K562 (cell line): Measurements from ENCODE around the gene MEFV. TPM values are rescaled to one million over a fixed set of nuclear protein-coding genes. Genes with fewer than 3 reads are reported as not detected.

Source experiments
- ARHGAP35 ChIP-seq: fragments of 450-650 bp; IDR thresholded peaks from 2 replicates; pipeline ENCODE4 v1.6.1; 2018; ENCODE audit not compliant: partially characterized antibody
- CUX1 ChIP-seq: fragments of 200-800 bp; sonication (Bioruptor generic); IDR thresholded peaks from 2 replicates; pipeline ENCODE4 v1.6.1; 2016; ENCODE audit warnings: missing genetic modification characterization, missing compliant biosample characterization
- FOXK2 ChIP-seq, 2 experiments: fragments of 450-650 bp; IDR thresholded peaks in 1 of 2; conservative IDR thresholded peaks in 1 of 2; 2 replicates each; pipeline ENCODE4 v1.6.1; 2016; ENCODE audit warnings: low read depth in 2 of 2, mild to moderate bottlenecking in 1 of 2
- NFATC3 ChIP-seq: fragments of 450-650 bp; IDR thresholded peaks from 2 replicates; pipeline ENCODE4 v1.6.1; 2017; ENCODE audit warnings: mild to moderate bottlenecking
- PPARD ChIP-seq: fragments of 250-450 bp; sonication (Bioruptor Pico); IDR thresholded peaks from 2 replicates; pipeline ENCODE4 v1.8.0; 2022; ENCODE audit warnings: inconsistent platforms, mild to moderate bottlenecking, moderate library complexity
- SIRT6 ChIP-seq: IDR thresholded peaks from one replicate; pipeline ENCODE4 v1.6.1; 2012; ENCODE audit warnings: low read depth, mild to moderate bottlenecking, control low read depth, inconsistent platforms, low read length, moderate library complexity
- SMAD2 ChIP-seq: fragments of 150-350 bp; IDR thresholded peaks from 2 replicates; pipeline ENCODE4 v1.6.1; 2014; ENCODE audit warnings: low read depth, mild to moderate bottlenecking, low read length
- SMARCB1 ChIP-seq: IDR thresholded peaks from 2 replicates; pipeline ENCODE4 v1.6.1; 2011; ENCODE audit warnings: improper control_type of control experiment, low read depth; ENCODE audit not compliant: insufficient read length
- SRSF7 ChIP-seq: fragments of 200-400 bp; formaldehyde crosslinking; optimal IDR thresholded peaks from 2 replicates; pipeline ENCODE3; 2017; ENCODE audit warnings: mild to moderate bottlenecking, low read depth, low read length
- ZBTB26 ChIP-seq: fragments of 450-650 bp; formaldehyde crosslinking; IDR thresholded peaks from 2 replicates; pipeline ENCODE4 v1.4.0; 2022; ENCODE audit warnings: missing genetic modification characterization
- ZNF121 ChIP-seq: sonication (generic); formaldehyde crosslinking; conservative IDR thresholded peaks from 2 replicates; pipeline ENCODE4 v1.8.0; 2022; ENCODE audit warnings: missing genetic modification reagents
- ZNF280B ChIP-seq: fragments of 250-450 bp; sonication (Bioruptor Pico); IDR thresholded peaks from 2 replicates; pipeline ENCODE4 v1.5.1; 2021; ENCODE audit warnings: mild to moderate bottlenecking
- ZNF778 ChIP-seq: fragments of 450-650 bp; formaldehyde crosslinking; IDR thresholded peaks from 2 replicates; pipeline ENCODE4 v1.4.0; 2020; ENCODE audit warnings: mild to moderate bottlenecking, moderate library complexity
- polyA plus RNA-seq, 8 experiments: library from polyadenylated mRNA; depleted of rRNA in 4 of 8; stranded (reverse) in 5 of 8; unstranded in 3 of 8; fragments of >200 nt; fragmentation: Nextera tagmentation in 2 of 8; fragmentation: Illumina TruSeq in 1 of 8; extraction: Ambion mirVana in 2 of 8; extraction: Trizol in 1 of 8; gene quantifications; 2 replicates each; pipeline versions ENCODE4 v1.2.1 to v1.2.3, GENCODE V29; 2011 to 2014; ENCODE audit warnings: inconsistent platforms in 1 of 8, missing spikeins in 1 of 8
- total RNA-seq, 7 experiments: library from RNA; depleted of rRNA in 6 of 7; stranded (reverse); fragments of >200 nt in 6 of 7; fragmentation: Illumina TruSeq in 2 of 7; extraction: Trizol in 2 of 7; gene quantifications; 2 replicates each; pipeline versions ENCODE4 v1.2.1 to v1.2.3, GENCODE V29; 2011 to 2021; ENCODE audit warnings: low replicate concordance in 1 of 7
- TF ChIP-seq, protein P1 (sequence below): fragments of 250-450 bp; sonication (Bioruptor Pico); IDR thresholded peaks from 2 replicates; pipeline ENCODE4 v1.5.0; 2020; ENCODE audit warnings: mild to moderate bottlenecking
- TF ChIP-seq, protein P2 (sequence below): fragments of 450-650 bp; IDR thresholded peaks from 2 replicates; pipeline ENCODE4 v1.6.1; 2017; ENCODE audit warnings: antibody characterized with exemption

The MEFV gene
- total and polyA plus RNA-seq, 9 of the 15 experiments (the other 6 are each of a cell fraction or from before 2014, with no cell fraction given): 0.14 TPM; not detected in 8

DNA sequence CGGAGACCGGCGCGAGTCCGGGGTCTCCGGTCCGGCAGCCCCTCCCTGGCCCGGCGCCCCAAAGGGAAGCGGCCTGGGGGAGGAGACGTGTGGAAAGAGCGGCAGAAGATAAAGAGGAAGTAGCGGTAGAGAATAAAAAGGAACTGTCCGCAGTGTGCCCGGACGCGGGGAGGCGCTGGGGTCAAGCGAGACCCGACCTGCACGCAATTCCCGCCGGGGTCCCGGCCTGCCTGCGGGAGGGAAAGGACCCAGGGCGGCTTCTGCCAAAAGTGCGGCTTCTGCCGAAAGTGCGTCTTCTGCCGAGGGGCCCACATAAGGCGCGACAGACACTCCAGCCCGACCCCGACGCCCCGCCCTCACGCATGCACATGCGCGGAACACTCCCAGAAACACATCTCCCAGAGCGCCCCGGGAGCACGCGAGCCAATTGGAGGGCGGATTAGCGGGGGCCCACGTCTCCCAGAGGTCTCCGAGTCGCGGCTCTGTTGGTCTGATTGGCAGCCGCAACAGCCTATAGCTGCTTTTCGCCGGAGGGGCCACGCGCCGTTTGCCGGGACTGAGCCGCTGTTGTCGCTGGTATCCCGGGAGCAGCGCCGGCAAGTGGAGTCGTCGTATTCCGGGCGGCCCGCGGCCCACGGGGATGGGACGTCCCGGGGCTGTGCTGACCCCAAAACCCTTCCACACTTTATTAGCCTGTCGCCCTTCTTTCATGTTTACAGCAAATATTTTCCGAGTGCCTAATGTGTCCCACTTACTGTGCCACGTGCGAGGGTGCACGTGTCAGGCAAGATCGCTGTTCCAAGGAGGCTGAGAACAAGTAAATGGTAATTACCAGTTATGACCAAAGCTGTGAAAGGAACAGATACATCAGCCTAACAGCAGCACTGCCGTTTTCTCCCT, 8.0 kb upstream of the MEFV start (continued):
- TF ChIP-seq CUX1: no peak
- no peak for TF ChIP-seq ZBTB26 (CRISPR knock-in tag)
- TF ChIP-seq SRSF7: no peak
- 0 out of 2 replicates have a peak, but pooled peaks have one; percentile 25 for TF ChIP-seq ZNF121 (CRISPR knock-in tag)
- no peak for TF ChIP-seq SMARCB1
- no peak for TF ChIP-seq ARHGAP35
- no peak for TF ChIP-seq NFATC3
- no peak for TF ChIP-seq SMAD2
- TF ChIP-seq, protein P1, sequence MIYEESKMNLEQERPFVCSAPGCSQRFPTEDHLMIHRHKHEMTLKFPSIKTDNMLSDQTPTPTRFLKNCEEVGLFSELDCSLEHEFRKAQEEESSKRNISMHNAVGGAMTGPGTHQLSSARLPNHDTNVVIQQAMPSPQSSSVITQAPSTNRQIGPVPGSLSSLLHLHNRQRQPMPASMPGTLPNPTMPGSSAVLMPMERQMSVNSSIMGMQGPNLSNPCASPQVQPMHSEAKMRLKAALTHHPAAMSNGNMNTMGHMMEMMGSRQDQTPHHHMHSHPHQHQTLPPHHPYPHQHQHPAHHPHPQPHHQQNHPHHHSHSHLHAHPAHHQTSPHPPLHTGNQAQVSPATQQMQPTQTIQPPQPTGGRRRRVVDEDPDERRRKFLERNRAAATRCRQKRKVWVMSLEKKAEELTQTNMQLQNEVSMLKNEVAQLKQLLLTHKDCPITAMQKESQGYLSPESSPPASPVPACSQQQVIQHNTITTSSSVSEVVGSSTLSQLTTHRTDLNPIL (CRISPR knock-in tag): no peak
- TF ChIP-seq PPARD (CRISPR knock-in tag): no peak
- peak; percentile 83 to 87; a peak in 3 of 4 replicates for TF ChIP-seq FOXK2 (conservative IDR thresholded peaks at IDR 0.05 in 1 of 2, IDR thresholded peaks at IDR 0.05 in 1 of 2; ENCODE audit: low read depth in 2 of 2)
- TF ChIP-seq, protein P2, sequence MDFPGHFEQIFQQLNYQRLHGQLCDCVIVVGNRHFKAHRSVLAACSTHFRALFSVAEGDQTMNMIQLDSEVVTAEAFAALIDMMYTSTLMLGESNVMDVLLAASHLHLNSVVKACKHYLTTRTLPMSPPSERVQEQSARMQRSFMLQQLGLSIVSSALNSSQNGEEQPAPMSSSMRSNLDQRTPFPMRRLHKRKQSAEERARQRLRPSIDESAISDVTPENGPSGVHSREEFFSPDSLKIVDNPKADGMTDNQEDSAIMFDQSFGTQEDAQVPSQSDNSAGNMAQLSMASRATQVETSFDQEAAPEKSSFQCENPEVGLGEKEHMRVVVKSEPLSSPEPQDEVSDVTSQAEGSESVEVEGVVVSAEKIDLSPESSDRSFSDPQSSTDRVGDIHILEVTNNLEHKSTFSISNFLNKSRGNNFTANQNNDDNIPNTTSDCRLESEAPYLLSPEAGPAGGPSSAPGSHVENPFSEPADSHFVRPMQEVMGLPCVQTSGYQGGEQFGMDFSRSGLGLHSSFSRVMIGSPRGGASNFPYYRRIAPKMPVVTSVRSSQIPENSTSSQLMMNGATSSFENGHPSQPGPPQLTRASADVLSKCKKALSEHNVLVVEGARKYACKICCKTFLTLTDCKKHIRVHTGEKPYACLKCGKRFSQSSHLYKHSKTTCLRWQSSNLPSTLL: no peak
- TF ChIP-seq SIRT6: peak; percentile 42
- no peak for TF ChIP-seq ZNF280B (CRISPR knock-in tag)
- no peak for TF ChIP-seq ZNF778 (CRISPR knock-in tag)
